ENCODE results near the gene RBX1. TPM values are rescaled to one million over a fixed set of nuclear protein-coding genes. Genes with fewer than 3 reads are reported as not detected.

RBX1 gene
- total RNA-seq, 2 donors from 2014 or later = 31.8 to 32.7 TPM

GRCh38 chr22:40967111-40967760, 16.1 kb downstream of the RBX1 start:
- ATAC-seq (ENCODE audit: insufficient number of reproducible peaks, low FRiP score, low read depth) = no peak
- Histone ChIP-seq H3K4me1 (ENCODE audit: control insufficient read depth in 1 of 2, low read depth in 2 of 2) (no peaks in the 10 kb centered on the region), H3K27ac (no peak overlapping the region), H3K4me3 (no peak overlapping the region), H3K9me3 (no peaks in the 10 kb centered on the region), H3K36me3 (peaks cover 46% of the 10 kb centered on the region), H3K27me3 (replicated peaks; ENCODE audit: insufficient read depth) (no peaks in the 10 kb centered on the region)
- DNase-seq (ENCODE audit: low spot score) = no peak
- no peak for TF ChIP-seq CTCF (IDR thresholded peaks at IDR 0.05)

- Histone ChIP-seq H3K36me3 (peaks cover 19% of the 10 kb centered on the region), H3K4me3 (no peak overlapping the region), H3K27me3 (replicated peaks; ENCODE audit: insufficient read depth) (no peaks in the 10 kb centered on the region), H3K9me3 (no peaks in the 10 kb centered on the region), H3K4me1 (ENCODE audit: control insufficient read depth in 1 of 2, low read depth in 2 of 2) (no peaks in the 10 kb centered on the region), H3K27ac (no peak overlapping the region)
- no peak for ATAC-seq (ENCODE audit: insufficient number of reproducible peaks, low FRiP score, low read depth)
- no peak for DNase-seq (ENCODE audit: low spot score)
- TF ChIP-seq CTCF (IDR thresholded peaks at IDR 0.05) = no peak
Measured at GRCh38 chr22:40972587-40972986, 21.4 kb downstream of the RBX1 start.

- no peak overlapping the region for H3K27ac ChIP-seq
- DNase-seq (ENCODE audit: low spot score) (no peak), ATAC-seq (ENCODE audit: insufficient number of reproducible peaks, low FRiP score, low read depth) (no peak)
- no peaks in the 10 kb centered on the region for H3K9me3 ChIP-seq
- no peaks in the 10 kb centered on the region for H3K27me3 ChIP-seq (replicated peaks; ENCODE audit: insufficient read depth)
- TF ChIP-seq CTCF (IDR thresholded peaks at IDR 0.05) = no peak
- no peak overlapping the region for H3K4me3 ChIP-seq
- H3K36me3 ChIP-seq = peaks cover 18% of the 10 kb centered on the region
- no peaks in the 10 kb centered on the region for H3K4me1 ChIP-seq (ENCODE audit: control insufficient read depth in 1 of 2, low read depth in 2 of 2)
Measured at GRCh38 chr22:40973144-40973543, 22.0 kb downstream of the RBX1 start.

- peaks cover 6% of the 10 kb centered on the region for H3K36me3 ChIP-seq
- no peak for TF ChIP-seq CTCF (IDR thresholded peaks at IDR 0.05)
- H3K4me1 ChIP-seq (ENCODE audit: control insufficient read depth in 1 of 2, low read depth in 2 of 2) = no peaks in the 10 kb centered on the region
- DNase-seq (ENCODE audit: low spot score) (no peak), ATAC-seq (ENCODE audit: insufficient number of reproducible peaks, low FRiP score, low read depth) (no peak)
- H3K27ac ChIP-seq = no peak overlapping the region
- H3K9me3 ChIP-seq = no peaks in the 10 kb centered on the region
- H3K27me3 ChIP-seq (replicated peaks; ENCODE audit: insufficient read depth) = no peaks in the 10 kb centered on the region
- H3K4me3 ChIP-seq = no peak overlapping the region
Measured at GRCh38 chr22:40975366-40975765, 24.2 kb downstream of the RBX1 start.

- ATAC-seq (ENCODE audit: insufficient number of reproducible peaks, low FRiP score, low read depth) (no peak), DNase-seq (ENCODE audit: low spot score) (no peak)
- H3K4me1 ChIP-seq (ENCODE audit: control insufficient read depth in 1 of 2, low read depth in 2 of 2) = no peaks in the 10 kb centered on the region
- no peaks in the 10 kb centered on the region for H3K27me3 ChIP-seq (replicated peaks; ENCODE audit: insufficient read depth)
- H3K36me3 ChIP-seq = no peaks in the 10 kb centered on the region
- no peak overlapping the region for H3K4me3 ChIP-seq
- no peak overlapping the region for H3K27ac ChIP-seq
- no peak for TF ChIP-seq CTCF (IDR thresholded peaks at IDR 0.05)
- H3K9me3 ChIP-seq = no peaks in the 10 kb centered on the region
Measured at GRCh38 chr22:40976866-40977700, 25.9 kb downstream of the RBX1 start.

Data from thoracic aorta (tissue), 2 donors.